WTC11 (cell line): Measurements from ENCODE around the gene CCDC137. TPM values are rescaled to one million over a fixed set of nuclear protein-coding genes. Genes with fewer than 3 reads are reported as not detected.

Experiments used
- ATAC-seq: fragments of 200-7000 bp; cut with Tn5 transposase; 2 replicates; pipeline ENCODE4 v1.10.0; 2021; ENCODE audit warnings: mild to moderate bottlenecking, moderate library complexity
- Bru-seq: library from RNA; stranded (reverse); fragments of 400-500 nt; gene quantifications from one replicate; lab custom pipeline; 2021; lab: Mats Ljungman, UMichigan
- CTCF ChIA-PET: fragments of 300-600 bp; sonication (Branson Sonifier 250); formaldehyde crosslinking; loops from one replicate; lab custom pipeline; 2021; ENCODE audit warnings: antibody characterized with exemption; lab: Charles Lee
- POLR2A ChIA-PET: fragments of 350-600 bp; sonication (Branson Sonifier 250); formaldehyde crosslinking; loops from one replicate; lab custom pipeline; 2021; ENCODE audit warnings: antibody characterized with exemption; lab: Charles Lee
- DNase-seq: peaks from one replicate; pipeline ENCODE4 v3.0.0; 2021; ENCODE audit warnings: low spot score
- H3K27ac Mint-ChIP-seq: 2 replicates; pipeline ENCODE4 v1.8.0; 2021; ENCODE audit warnings: mixed read lengths
- H3K27me3 Mint-ChIP-seq: 2 replicates; pipeline ENCODE4 v1.8.0; 2021; ENCODE audit warnings: low read depth, mild to moderate bottlenecking, moderate library complexity, mixed read lengths
- H3K36me3 Mint-ChIP-seq: 2 replicates; pipeline ENCODE4 v1.8.0; 2021; ENCODE audit warnings: mixed read lengths
- H3K4me1 Mint-ChIP-seq: 2 replicates; pipeline ENCODE4 v1.8.0; 2022; ENCODE audit warnings: mixed read lengths
- H3K4me3 Mint-ChIP-seq: 2 replicates; pipeline ENCODE4 v1.8.0; 2021; ENCODE audit warnings: mild to moderate bottlenecking, moderate library complexity, mixed read lengths
- H3K9me3 Mint-ChIP-seq: 2 replicates; pipeline ENCODE4 v1.8.0; 2021; ENCODE audit warnings: mixed read lengths
- CBFB ChIP-seq: sonication (generic); formaldehyde crosslinking; IDR thresholded peaks from 2 replicates; pipeline ENCODE4 v1.8.1; 2022; ENCODE audit warnings: mild to moderate bottlenecking, low read depth, missing genetic modification reagents
- CDX4 ChIP-seq: fragments of 250-450 bp; sonication (Bioruptor Pico); IDR thresholded peaks from 2 replicates; pipeline ENCODE4 v1.9.0; 2021; ENCODE audit warnings: moderate library complexity, mild to moderate bottlenecking, inconsistent platforms, borderline replicate concordance
- CREB1 ChIP-seq: sonication (generic); formaldehyde crosslinking; IDR thresholded peaks from 2 replicates; pipeline ENCODE4 v1.8.0; 2023; ENCODE audit warnings: mild to moderate bottlenecking, missing genetic modification reagents
- CTCF ChIP-seq: fragments of 200-600 bp; IDR thresholded peaks from 2 replicates; pipeline ENCODE4 v1.8.0; 2022; ENCODE audit warnings: antibody characterized with exemption
- EMX1 ChIP-seq: fragments of 250-450 bp; sonication (Bioruptor Pico); IDR thresholded peaks from 2 replicates; pipeline ENCODE4 v1.8.0; 2021; ENCODE audit warnings: mild to moderate bottlenecking
- GRHL2 ChIP-seq: fragments of 250-450 bp; sonication (Bioruptor Pico); IDR thresholded peaks from 2 replicates; pipeline ENCODE4 v1.8.0; 2022; ENCODE audit warnings: mild to moderate bottlenecking, moderate library complexity; ENCODE audit not compliant: insufficient replicate concordance, severe bottlenecking
- HMGA2 ChIP-seq: fragments of 250-450 bp; sonication (Bioruptor Pico); IDR thresholded peaks from 2 replicates; pipeline ENCODE4 v1.4.0; 2021; ENCODE audit warnings: mild to moderate bottlenecking, moderate library complexity
- NR1H2 ChIP-seq: sonication (generic); formaldehyde crosslinking; IDR thresholded peaks from 2 replicates; pipeline ENCODE4 v1.9.0; 2021; ENCODE audit warnings: mild to moderate bottlenecking, moderate library complexity, missing genetic modification reagents
- OVOL2 ChIP-seq: fragments of 250-450 bp; sonication (Bioruptor Pico); IDR thresholded peaks from 2 replicates; pipeline ENCODE4 v1.9.0; 2021; ENCODE audit warnings: mild to moderate bottlenecking, borderline replicate concordance
- SOX15 ChIP-seq: fragments of 250-450 bp; sonication (Bioruptor Pico); IDR thresholded peaks from 2 replicates; pipeline ENCODE4 v1.9.0; 2021; ENCODE audit warnings: mild to moderate bottlenecking
- ZNF219 ChIP-seq: sonication (generic); formaldehyde crosslinking; IDR thresholded peaks from 2 replicates; pipeline ENCODE4 v1.8.0; 2023; ENCODE audit warnings: missing genetic modification reagents, mild to moderate bottlenecking, borderline replicate concordance
- ZNF263 ChIP-seq: sonication (generic); formaldehyde crosslinking; IDR thresholded peaks from 2 replicates; pipeline ENCODE4 v1.8.1; 2022; ENCODE audit warnings: low read depth, mild to moderate bottlenecking, moderate library complexity, missing genetic modification reagents
- ZNF532 ChIP-seq: fragments of 250-450 bp; sonication (Bioruptor Pico); IDR thresholded peaks from 2 replicates; pipeline ENCODE4 v1.9.0; 2021; ENCODE audit warnings: mild to moderate bottlenecking, borderline replicate concordance
- ZNF671 ChIP-seq: fragments of 250-450 bp; sonication (Bioruptor Pico); IDR thresholded peaks from 2 replicates; pipeline ENCODE4 v1.8.0; 2021; ENCODE audit warnings: mild to moderate bottlenecking
- long read RNA-seq, 3 experiments: library from RNA in 1 of 3; library from capped mRNA in 1 of 3; library from polyadenylated mRNA in 1 of 3; unstranded in 2 of 3; stranded (forward) in 1 of 3; transcript quantifications; one replicate each; pipeline ENCODE4 v2.0.0, GENCODE V29; 2021
- total RNA-seq: library from RNA; stranded (reverse); gene quantifications from 3 replicates; pipeline ENCODE4 v1.2.3, GENCODE V29; 2021
- TF ChIP-seq, protein P1 (sequence below): sonication (generic); formaldehyde crosslinking; IDR thresholded peaks from 2 replicates; pipeline ENCODE4 v1.8.0; 2022; ENCODE audit warnings: mild to moderate bottlenecking, missing genetic modification reagents
- TF ChIP-seq, protein P2 (sequence below): sonication (generic); formaldehyde crosslinking; IDR thresholded peaks from 2 replicates; pipeline ENCODE4 v1.8.0; 2023; ENCODE audit warnings: missing genetic modification reagents
- TF ChIP-seq, protein P3 (sequence below): fragments of 250-450 bp; sonication (Bioruptor Pico); conservative IDR thresholded peaks from 2 replicates; pipeline ENCODE4 v1.9.0; 2021; ENCODE audit warnings: mild to moderate bottlenecking
- TF ChIP-seq, protein P4 (sequence below): sonication (generic); formaldehyde crosslinking; IDR thresholded peaks from 2 replicates; pipeline ENCODE4 v1.8.0; 2023; ENCODE audit warnings: mild to moderate bottlenecking, missing genetic modification reagents

The CCDC137 gene
- total RNA-seq (34.3 to 36.8 TPM (median 35.2 TPM) in 3 replicates), Bru-seq, nascent RNA (percentile 84 among the genes with signal in this experiment)
- long read RNA-seq, experiment 1, transcript CCDC137-201 (6 exons, 2,468 nt) = major isoform, 174 of 219 reads
- long read RNA-seq, experiment 1, partial matches to known transcripts = 25 of 219 reads
- long read RNA-seq, experiment 1, other reads (novel, unspliced or antisense) = 18 of 219 reads
- long read RNA-seq, experiment 2, transcript CCDC137-201 (6 exons, 2,468 nt) = major isoform, 16 of 42 reads
- long read RNA-seq, experiment 2, partial matches to known transcripts = 26 of 42 reads
- long read RNA-seq, experiment 2, other reads (novel, unspliced or antisense) = 0 of 42 reads
- long read RNA-seq, experiment 3, transcript CCDC137-201 (6 exons, 2,468 nt) = major isoform, 64 of 70 reads
- long read RNA-seq, experiment 3, partial matches to known transcripts = 0 of 70 reads
- long read RNA-seq, experiment 3, other reads (novel, unspliced or antisense) = 6 of 70 reads

DNA sequence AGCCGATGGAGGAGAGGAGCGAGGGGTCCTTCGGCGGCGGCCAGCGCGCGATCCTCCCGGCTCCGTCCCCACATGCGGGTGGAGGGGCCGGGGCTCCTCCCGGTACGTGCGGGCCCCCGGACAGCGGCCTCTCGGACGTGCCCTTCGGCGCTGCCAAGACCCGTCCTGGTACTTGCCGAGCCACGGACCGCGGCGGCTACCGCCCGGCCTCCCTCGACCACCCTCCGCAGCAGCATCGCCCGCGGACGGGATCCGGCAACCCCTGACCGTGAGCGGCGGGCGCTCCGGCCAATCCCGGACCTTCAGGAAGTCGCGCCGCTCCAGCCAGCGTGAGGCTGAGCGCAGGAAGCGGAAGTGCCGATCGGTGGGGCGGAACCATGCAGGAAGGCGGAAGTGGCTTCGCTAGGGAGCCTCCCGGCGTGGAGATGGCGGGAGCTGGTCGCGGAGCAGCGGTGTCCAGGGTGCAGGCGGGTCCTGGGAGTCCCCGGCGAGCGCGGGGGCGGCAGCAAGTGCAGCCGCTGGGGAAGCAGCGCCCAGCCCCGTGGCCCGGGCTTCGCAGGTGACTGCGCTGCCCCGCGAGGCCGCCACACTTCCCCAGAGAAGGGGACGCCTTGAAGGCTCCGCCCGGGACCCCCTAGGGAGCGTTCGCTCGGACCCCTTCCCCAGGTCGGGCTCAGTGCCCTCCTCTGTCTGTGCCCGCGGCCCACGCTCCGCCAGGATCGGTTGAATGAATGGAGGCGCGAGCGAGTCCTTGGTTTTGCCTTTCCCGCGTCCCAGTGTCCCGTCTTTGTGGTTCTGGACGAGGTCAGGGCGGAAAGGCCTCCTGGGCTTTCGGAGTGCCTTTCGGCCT is at the start of gene CCDC137, which contains the start of gene OXLD1:
Gene CCDC137, plus strand, starts transcription at position 396 of the 850 bp plus-strand sequence. Its CDS starts 30 bp downstream, at position 426.
Gene OXLD1, minus strand, starts transcription at position 264 of the 850 bp plus-strand sequence. Its CDS starts 28 bp downstream, at position 236.
- H3K36me3 Mint-ChIP-seq = peaks cover 36% of the 10 kb centered on the region
- POLR2A ChIA-PET = interaction anchor here (1.0 kb wide), 1 partner anchor 17 kb away, joined by 6 read pairs; the partner anchor contains the start of genes ARL16 and HGS
- H3K4me1 Mint-ChIP-seq = peaks cover 21% of the 10 kb centered on the region
- DNase-seq (peak; percentile 96), ATAC-seq (peak; percentile 95)
- no peaks in the 10 kb centered on the region for H3K9me3 Mint-ChIP-seq
- H3K4me3 Mint-ChIP-seq = peak within 1 kb of the TSS; percentile 96
- CTCF ChIA-PET = interaction anchor here (1.0 to 1.7 kb wide), 4 partner anchors 9 to 364 kb away, joined by 3 to 5 read pairs (median 4); partner anchors contain the start of gene MRPL12
- peak within 1 kb of the TSS; percentile 97 for H3K27ac Mint-ChIP-seq
- H3K27me3 Mint-ChIP-seq = no peaks in the 10 kb centered on the region
- TF ChIP-seq CREB1 (CRISPR knock-in tag) (no peak), ZNF263 (CRISPR knock-in tag) (no peak), NR1H2 (CRISPR knock-in tag) (no peak), EMX1 (CRISPR knock-in tag) (no peak), SOX15 (no peak), OVOL2 (no peak), ZNF219 (CRISPR knock-in tag) (no peak; the same call in 1 of the 2 replicates), HMGA2 (CRISPR knock-in tag) (no peak), ZNF532 (CRISPR knock-in tag) (no peak), CBFB (CRISPR knock-in tag) (no peak), CTCF (no peak), GRHL2 (CRISPR knock-in tag) (no peak), CDX4 (no peak), ZNF671 (CRISPR knock-in tag) (no peak)
- TF ChIP-seq, protein P1, sequence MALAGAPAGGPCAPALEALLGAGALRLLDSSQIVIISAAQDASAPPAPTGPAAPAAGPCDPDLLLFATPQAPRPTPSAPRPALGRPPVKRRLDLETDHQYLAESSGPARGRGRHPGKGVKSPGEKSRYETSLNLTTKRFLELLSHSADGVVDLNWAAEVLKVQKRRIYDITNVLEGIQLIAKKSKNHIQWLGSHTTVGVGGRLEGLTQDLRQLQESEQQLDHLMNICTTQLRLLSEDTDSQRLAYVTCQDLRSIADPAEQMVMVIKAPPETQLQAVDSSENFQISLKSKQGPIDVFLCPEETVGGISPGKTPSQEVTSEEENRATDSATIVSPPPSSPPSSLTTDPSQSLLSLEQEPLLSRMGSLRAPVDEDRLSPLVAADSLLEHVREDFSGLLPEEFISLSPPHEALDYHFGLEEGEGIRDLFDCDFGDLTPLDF = no peak
- TF ChIP-seq, protein P2, sequence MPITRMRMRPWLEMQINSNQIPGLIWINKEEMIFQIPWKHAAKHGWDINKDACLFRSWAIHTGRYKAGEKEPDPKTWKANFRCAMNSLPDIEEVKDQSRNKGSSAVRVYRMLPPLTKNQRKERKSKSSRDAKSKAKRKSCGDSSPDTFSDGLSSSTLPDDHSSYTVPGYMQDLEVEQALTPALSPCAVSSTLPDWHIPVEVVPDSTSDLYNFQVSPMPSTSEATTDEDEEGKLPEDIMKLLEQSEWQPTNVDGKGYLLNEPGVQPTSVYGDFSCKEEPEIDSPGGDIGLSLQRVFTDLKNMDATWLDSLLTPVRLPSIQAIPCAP (CRISPR knock-in tag) = peak; percentile 40; the same call in 1 of the 2 replicates
- TF ChIP-seq, protein P3, sequence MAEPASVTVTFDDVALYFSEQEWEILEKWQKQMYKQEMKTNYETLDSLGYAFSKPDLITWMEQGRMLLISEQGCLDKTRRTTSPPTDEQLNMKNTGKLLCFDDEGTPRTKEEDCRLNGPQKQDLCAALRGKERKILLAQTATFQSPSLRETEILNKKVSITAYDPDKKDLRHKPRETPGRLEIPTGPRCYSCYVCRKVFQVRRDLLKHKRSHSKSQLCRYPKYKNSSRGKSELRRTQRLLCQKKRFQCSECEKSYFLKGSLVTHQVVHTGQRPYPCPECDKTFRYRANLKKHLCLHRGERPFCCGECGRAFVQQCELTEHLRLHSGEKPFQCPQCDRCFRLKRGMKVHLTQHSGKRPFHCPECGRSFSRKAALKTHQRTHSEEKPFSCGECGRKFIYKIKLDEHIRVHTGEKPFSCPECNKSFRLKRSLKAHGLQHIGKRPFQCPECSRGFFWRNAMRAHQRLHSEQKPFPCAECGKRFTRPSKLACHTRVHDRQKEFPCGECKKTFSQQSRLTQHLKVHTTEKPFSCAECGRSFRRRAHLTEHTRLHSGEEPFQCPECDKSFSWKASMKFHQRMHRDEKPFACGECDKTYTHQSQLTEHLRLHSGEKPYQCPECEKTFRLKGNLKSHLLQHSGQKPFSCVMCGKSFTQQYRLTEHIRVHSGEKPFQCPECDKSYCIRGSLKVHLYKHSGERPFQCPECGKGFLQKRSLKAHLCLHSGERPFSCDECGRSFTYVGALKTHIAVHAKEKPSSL = no peak
- TF ChIP-seq, protein P4, sequence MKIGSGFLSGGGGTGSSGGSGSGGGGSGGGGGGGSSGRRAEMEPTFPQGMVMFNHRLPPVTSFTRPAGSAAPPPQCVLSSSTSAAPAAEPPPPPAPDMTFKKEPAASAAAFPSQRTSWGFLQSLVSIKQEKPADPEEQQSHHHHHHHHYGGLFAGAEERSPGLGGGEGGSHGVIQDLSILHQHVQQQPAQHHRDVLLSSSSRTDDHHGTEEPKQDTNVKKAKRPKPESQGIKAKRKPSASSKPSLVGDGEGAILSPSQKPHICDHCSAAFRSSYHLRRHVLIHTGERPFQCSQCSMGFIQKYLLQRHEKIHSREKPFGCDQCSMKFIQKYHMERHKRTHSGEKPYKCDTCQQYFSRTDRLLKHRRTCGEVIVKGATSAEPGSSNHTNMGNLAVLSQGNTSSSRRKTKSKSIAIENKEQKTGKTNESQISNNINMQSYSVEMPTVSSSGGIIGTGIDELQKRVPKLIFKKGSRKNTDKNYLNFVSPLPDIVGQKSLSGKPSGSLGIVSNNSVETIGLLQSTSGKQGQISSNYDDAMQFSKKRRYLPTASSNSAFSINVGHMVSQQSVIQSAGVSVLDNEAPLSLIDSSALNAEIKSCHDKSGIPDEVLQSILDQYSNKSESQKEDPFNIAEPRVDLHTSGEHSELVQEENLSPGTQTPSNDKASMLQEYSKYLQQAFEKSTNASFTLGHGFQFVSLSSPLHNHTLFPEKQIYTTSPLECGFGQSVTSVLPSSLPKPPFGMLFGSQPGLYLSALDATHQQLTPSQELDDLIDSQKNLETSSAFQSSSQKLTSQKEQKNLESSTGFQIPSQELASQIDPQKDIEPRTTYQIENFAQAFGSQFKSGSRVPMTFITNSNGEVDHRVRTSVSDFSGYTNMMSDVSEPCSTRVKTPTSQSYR (CRISPR knock-in tag) = peak; percentile 66
